ENCODE data around the gene AATK.

AATK gene

GRCh38 chr17:81071761-81072741, 94.0 kb downstream of the AATK start:
- FAIRE-seq (no peak), DNase-seq (ENCODE audit: low spot score) (no peak)

- no peak for FAIRE-seq
- DNase-seq (ENCODE audit: low spot score) = no peak
These were observed 95.3 kb downstream of the AATK start for GRCh38 chr17:81070541-81071246.

GRCh38 chr17:81069135-81069645, 96.8 kb downstream of the AATK start:
- no peak for FAIRE-seq
- no peak for DNase-seq (ENCODE audit: low spot score)

- FAIRE-seq (no peak), DNase-seq (ENCODE audit: low spot score) (no peak)
These were observed 97.4 kb downstream of the AATK start for GRCh38 chr17:81068411-81069134.

- FAIRE-seq (no peak), DNase-seq (ENCODE audit: low spot score) (no peak)
These were observed 98.6 kb downstream of the AATK start for GRCh38 chr17:81067391-81067811.

Data from RCC 7860 (cell line).